ENCODE results near the gene DAD1.

Gene DAD1

GRCh38 chr14:22588526-22589095 is 413 bp downstream of the DAD1 start:
- TF ChIP-seq GATA2 (IDR thresholded peaks at IDR 0.05; ENCODE audit: low read depth, low read length) = no peak
- TF ChIP-seq GATA3 (IDR thresholded peaks at IDR 0.05; ENCODE audit: low read depth, low read length) = no peak

- TF ChIP-seq GATA2 (IDR thresholded peaks at IDR 0.05; ENCODE audit: low read depth, low read length) = no peak
- TF ChIP-seq GATA3 (IDR thresholded peaks at IDR 0.05; ENCODE audit: low read depth, low read length) = no peak
Measured at GRCh38 chr14:22587247-22587646, 1.8 kb downstream of the DAD1 start.

- TF ChIP-seq GATA3 (IDR thresholded peaks at IDR 0.05; ENCODE audit: low read depth, low read length) (no peak), GATA2 (IDR thresholded peaks at IDR 0.05; ENCODE audit: low read depth, low read length) (no peak)
Measured at GRCh38 chr14:22583994-22584393, 5.0 kb downstream of the DAD1 start.

GRCh38 chr14:22580625-22581024 is 8.4 kb downstream of the DAD1 start:
- TF ChIP-seq GATA2 (IDR thresholded peaks at IDR 0.05; ENCODE audit: low read depth, low read length) = no peak
- TF ChIP-seq GATA3 (IDR thresholded peaks at IDR 0.05; ENCODE audit: low read depth, low read length) = no peak

- TF ChIP-seq GATA2 (IDR thresholded peaks at IDR 0.05; ENCODE audit: low read depth, low read length) = no peak
- no peak for TF ChIP-seq GATA3 (IDR thresholded peaks at IDR 0.05; ENCODE audit: low read depth, low read length)
Measured at GRCh38 chr14:22579881-22580280, 9.1 kb downstream of the DAD1 start.

GRCh38 chr14:22579236-22579635 is 9.8 kb downstream of the DAD1 start:
- TF ChIP-seq GATA3 (IDR thresholded peaks at IDR 0.05; ENCODE audit: low read depth, low read length) (no peak), GATA2 (IDR thresholded peaks at IDR 0.05; ENCODE audit: low read depth, low read length) (no peak)

GRCh38 chr14:22577334-22577908 is 11.6 kb downstream of the DAD1 start:
- TF ChIP-seq GATA2 (IDR thresholded peaks at IDR 0.05; ENCODE audit: low read depth, low read length) = no peak
- no peak for TF ChIP-seq GATA3 (IDR thresholded peaks at IDR 0.05; ENCODE audit: low read depth, low read length)

- TF ChIP-seq GATA2 (IDR thresholded peaks at IDR 0.05; ENCODE audit: low read depth, low read length) (no peak), GATA3 (IDR thresholded peaks at IDR 0.05; ENCODE audit: low read depth, low read length) (no peak)
Measured at GRCh38 chr14:22573804-22574203, 15.2 kb downstream of the DAD1 start.

- no peak for TF ChIP-seq GATA2 (IDR thresholded peaks at IDR 0.05; ENCODE audit: low read depth, low read length)
- no peak for TF ChIP-seq GATA3 (IDR thresholded peaks at IDR 0.05; ENCODE audit: low read depth, low read length)
Measured at GRCh38 chr14:22572562-22573058, 16.4 kb downstream of the DAD1 start.

GRCh38 chr14:22570132-22570949 is 18.7 kb downstream of the DAD1 start:
- TF ChIP-seq GATA2 (IDR thresholded peaks at IDR 0.05; ENCODE audit: low read depth, low read length) = no peak
- TF ChIP-seq GATA3 (IDR thresholded peaks at IDR 0.05; ENCODE audit: low read depth, low read length) = no peak

GRCh38 chr14:22569737-22570131 is 19.3 kb downstream of the DAD1 start:
- TF ChIP-seq GATA3 (IDR thresholded peaks at IDR 0.05; ENCODE audit: low read depth, low read length) = no peak
- TF ChIP-seq GATA2 (IDR thresholded peaks at IDR 0.05; ENCODE audit: low read depth, low read length) = no peak

GRCh38 chr14:22569106-22569736 is 19.8 kb downstream of the DAD1 start:
- TF ChIP-seq GATA2 (IDR thresholded peaks at IDR 0.05; ENCODE audit: low read depth, low read length) (no peak), GATA3 (IDR thresholded peaks at IDR 0.05; ENCODE audit: low read depth, low read length) (no peak)

- TF ChIP-seq GATA3 (IDR thresholded peaks at IDR 0.05; ENCODE audit: low read depth, low read length) (no peak), GATA2 (IDR thresholded peaks at IDR 0.05; ENCODE audit: low read depth, low read length) (no peak)
Measured at GRCh38 chr14:22567437-22567836, 21.6 kb downstream of the DAD1 start.

- TF ChIP-seq GATA2 (IDR thresholded peaks at IDR 0.05; ENCODE audit: low read depth, low read length) (no peak), GATA3 (IDR thresholded peaks at IDR 0.05; ENCODE audit: low read depth, low read length) (no peak)
Measured at GRCh38 chr14:22566845-22567244, 22.2 kb downstream of the DAD1 start.

All from SH-SY5Y (cell line).